ENCODE data around the gene DYNC1H1.

DYNC1H1 gene

DNA sequence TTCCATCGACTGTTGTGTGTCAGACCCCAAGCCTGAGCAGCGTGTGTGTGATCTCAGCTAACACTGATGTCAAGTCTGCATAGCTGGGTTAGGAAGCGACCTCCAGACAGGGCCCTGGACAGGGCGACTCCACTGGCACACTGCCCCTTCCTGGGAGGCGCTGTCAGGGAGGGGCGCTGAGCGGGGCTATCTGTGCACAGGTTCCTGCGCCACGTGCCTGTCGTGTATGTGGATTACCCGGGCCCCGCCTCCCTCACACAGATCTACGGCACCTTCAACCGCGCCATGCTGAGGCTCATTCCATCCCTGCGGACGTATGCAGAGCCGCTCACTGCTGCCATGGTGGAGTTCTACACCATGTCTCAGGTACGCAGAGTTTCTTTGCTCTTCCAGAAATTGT is 53.9 kb downstream of the DYNC1H1 start:
- peak overlapping the region; percentile 78 for H3K27ac Mint-ChIP-seq
- no peaks in the 10 kb centered on the region for H3K9me3 Mint-ChIP-seq (ENCODE audit: low read depth)
- no peaks in the 10 kb centered on the region for H3K27me3 Mint-ChIP-seq
- peaks cover 12% of the 10 kb centered on the region for H3K36me3 Mint-ChIP-seq
- H3K4me1 Mint-ChIP-seq (ENCODE audit: low read depth): peaks cover 25% of the 10 kb centered on the region
- H3K4me3 Mint-ChIP-seq: no peak overlapping the region

GRCh38 chr14:102019006-102019540 is 54.7 kb downstream of the DYNC1H1 start:
- H3K4me3 Mint-ChIP-seq: no peak overlapping the region
- peaks cover 9% of the 10 kb centered on the region for H3K36me3 Mint-ChIP-seq
- peaks cover 25% of the 10 kb centered on the region for H3K4me1 Mint-ChIP-seq (ENCODE audit: low read depth)
- H3K27me3 Mint-ChIP-seq: no peaks in the 10 kb centered on the region
- H3K9me3 Mint-ChIP-seq (ENCODE audit: low read depth): no peaks in the 10 kb centered on the region
- H3K27ac Mint-ChIP-seq: peak overlapping the region; percentile 92

- peaks cover 25% of the 10 kb centered on the region for H3K4me1 Mint-ChIP-seq (ENCODE audit: low read depth)
- H3K27ac Mint-ChIP-seq: peak overlapping the region; percentile 92
- H3K4me3 Mint-ChIP-seq: peak overlapping the region; percentile 69
- no peaks in the 10 kb centered on the region for H3K27me3 Mint-ChIP-seq
- peaks cover 12% of the 10 kb centered on the region for H3K36me3 Mint-ChIP-seq
- no peaks in the 10 kb centered on the region for H3K9me3 Mint-ChIP-seq (ENCODE audit: low read depth)
These were observed 55.9 kb downstream of the DYNC1H1 start for GRCh38 chr14:102020058-102020971.

- Mint-ChIP-seq H3K27ac (peak overlapping the region; percentile 24), H3K9me3 (ENCODE audit: low read depth) (no peaks in the 10 kb centered on the region), H3K4me1 (ENCODE audit: low read depth) (no peaks in the 10 kb centered on the region), H3K4me3 (no peak overlapping the region), H3K36me3 (peaks cover 11% of the 10 kb centered on the region), H3K27me3 (no peaks in the 10 kb centered on the region)
These were observed 62.6 kb downstream of the DYNC1H1 start for GRCh38 chr14:102026934-102027333.

GRCh38 chr14:102027951-102028350 is 63.6 kb downstream of the DYNC1H1 start:
- Mint-ChIP-seq H3K9me3 (ENCODE audit: low read depth) (no peaks in the 10 kb centered on the region), H3K36me3 (peaks cover 10% of the 10 kb centered on the region), H3K27ac (no peak overlapping the region), H3K27me3 (no peaks in the 10 kb centered on the region), H3K4me3 (no peak overlapping the region), H3K4me1 (ENCODE audit: low read depth) (no peaks in the 10 kb centered on the region)

GRCh38 chr14:102028733-102029132 is 64.4 kb downstream of the DYNC1H1 start:
- Mint-ChIP-seq H3K27me3 (no peaks in the 10 kb centered on the region), H3K27ac (no peak overlapping the region), H3K4me3 (no peak overlapping the region), H3K9me3 (ENCODE audit: low read depth) (no peaks in the 10 kb centered on the region), H3K36me3 (peaks cover 13% of the 10 kb centered on the region), H3K4me1 (ENCODE audit: low read depth) (no peaks in the 10 kb centered on the region)

DNA sequence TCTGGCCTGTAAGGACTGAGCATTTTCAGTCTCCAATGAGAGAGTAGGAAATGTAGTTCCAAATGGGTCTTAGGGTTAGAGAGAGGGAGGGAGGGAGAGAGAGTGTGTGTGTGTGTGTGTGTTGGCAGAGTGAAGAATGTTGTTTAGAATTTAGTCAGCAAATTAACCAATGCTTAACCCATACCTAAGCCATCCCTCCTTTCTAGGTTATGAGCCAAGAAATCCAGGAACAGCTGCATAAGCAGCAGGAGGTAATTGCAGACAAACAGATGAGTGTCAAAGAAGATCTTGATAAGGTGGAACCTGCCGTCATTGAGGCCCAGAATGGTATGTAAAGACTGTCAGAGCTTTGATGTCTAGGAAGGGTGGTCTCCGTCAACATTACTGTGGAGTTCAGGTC is 65.6 kb downstream of the DYNC1H1 start:
- Mint-ChIP-seq H3K36me3 (peaks cover 11% of the 10 kb centered on the region), H3K4me1 (ENCODE audit: low read depth) (no peaks in the 10 kb centered on the region), H3K27me3 (no peaks in the 10 kb centered on the region), H3K27ac (peak overlapping the region; percentile 7), H3K9me3 (ENCODE audit: low read depth) (no peaks in the 10 kb centered on the region), H3K4me3 (no peak overlapping the region)

DNA sequence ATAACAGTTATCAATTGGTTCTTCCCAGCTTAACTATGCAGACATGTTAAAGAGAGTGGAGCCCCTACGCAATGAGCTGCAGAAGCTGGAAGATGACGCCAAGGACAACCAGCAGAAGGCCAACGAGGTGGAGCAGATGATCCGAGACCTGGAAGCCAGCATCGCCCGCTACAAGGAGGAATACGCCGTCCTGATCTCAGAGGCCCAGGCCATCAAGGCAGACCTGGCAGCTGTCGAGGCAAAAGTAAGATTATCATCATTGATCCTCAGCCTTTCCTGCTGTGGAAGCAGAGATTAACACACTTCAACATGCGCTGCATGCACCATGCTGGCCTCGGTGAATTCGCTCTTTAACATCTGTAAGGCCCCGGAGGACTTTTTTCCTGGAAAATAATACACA is 68.9 kb downstream of the DYNC1H1 start:
- Mint-ChIP-seq H3K4me1 (ENCODE audit: low read depth) (no peaks in the 10 kb centered on the region), H3K27me3 (no peaks in the 10 kb centered on the region), H3K36me3 (peaks cover 8% of the 10 kb centered on the region), H3K4me3 (no peak overlapping the region), H3K27ac (no peak overlapping the region), H3K9me3 (ENCODE audit: low read depth) (no peaks in the 10 kb centered on the region)

DNA sequence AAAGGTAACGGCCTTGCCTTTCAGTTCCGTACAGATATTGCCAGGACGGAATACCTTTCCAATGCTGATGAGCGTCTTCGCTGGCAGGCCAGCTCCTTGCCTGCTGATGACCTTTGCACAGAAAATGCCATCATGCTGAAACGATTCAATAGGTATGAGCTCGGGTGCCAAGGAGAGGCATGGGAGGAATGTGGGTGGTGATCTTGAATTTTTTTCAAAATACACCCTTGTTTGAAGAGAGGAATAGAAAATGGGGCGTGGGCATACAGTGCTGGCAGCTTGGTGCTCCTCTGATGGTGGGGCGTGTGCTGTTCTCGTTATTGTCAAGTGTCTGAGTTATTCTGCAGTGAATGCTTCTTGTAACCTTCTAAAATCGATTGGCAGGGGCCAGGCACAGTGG is 69.9 kb downstream of the DYNC1H1 start:
- Mint-ChIP-seq H3K27ac (no peak overlapping the region), H3K27me3 (no peaks in the 10 kb centered on the region), H3K4me3 (no peak overlapping the region), H3K36me3 (peaks cover 6% of the 10 kb centered on the region), H3K4me1 (ENCODE audit: low read depth) (no peaks in the 10 kb centered on the region), H3K9me3 (ENCODE audit: low read depth) (no peaks in the 10 kb centered on the region)

GRCh38 chr14:102035914-102036313 is 71.5 kb downstream of the DYNC1H1 start:
- no peaks in the 10 kb centered on the region for H3K9me3 Mint-ChIP-seq (ENCODE audit: low read depth)
- H3K27me3 Mint-ChIP-seq: no peaks in the 10 kb centered on the region
- no peak overlapping the region for H3K27ac Mint-ChIP-seq
- peaks cover 5% of the 10 kb centered on the region for H3K36me3 Mint-ChIP-seq
- H3K4me3 Mint-ChIP-seq: no peak overlapping the region
- H3K4me1 Mint-ChIP-seq (ENCODE audit: low read depth): no peaks in the 10 kb centered on the region

GRCh38 chr14:102037686-102038085 is 73.3 kb downstream of the DYNC1H1 start:
- Mint-ChIP-seq H3K27me3 (no peaks in the 10 kb centered on the region), H3K9me3 (ENCODE audit: low read depth) (no peaks in the 10 kb centered on the region), H3K27ac (no peak overlapping the region), H3K4me3 (no peak overlapping the region), H3K36me3 (peaks cover 5% of the 10 kb centered on the region), H3K4me1 (ENCODE audit: low read depth) (no peaks in the 10 kb centered on the region)

DNA sequence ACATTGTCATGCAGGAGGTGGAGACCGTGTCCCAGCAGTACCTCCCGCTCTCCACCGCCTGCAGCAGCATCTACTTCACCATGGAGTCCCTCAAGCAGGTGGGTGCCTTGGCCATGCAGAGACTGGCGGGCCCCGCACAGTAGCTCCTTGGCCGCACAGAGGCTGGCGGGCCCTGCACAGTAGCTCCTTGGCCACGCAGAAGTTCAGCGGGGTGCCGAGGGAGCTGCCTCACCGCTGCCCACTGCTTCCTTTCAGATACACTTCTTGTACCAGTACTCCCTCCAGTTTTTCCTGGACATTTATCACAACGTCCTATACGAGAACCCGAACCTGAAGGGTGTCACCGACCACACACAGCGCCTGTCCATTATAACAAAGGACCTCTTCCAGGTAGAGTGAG is 74.8 kb downstream of the DYNC1H1 start:
- no peaks in the 10 kb centered on the region for H3K27me3 Mint-ChIP-seq
- no peaks in the 10 kb centered on the region for H3K9me3 Mint-ChIP-seq (ENCODE audit: low read depth)
- H3K27ac Mint-ChIP-seq: no peak overlapping the region
- no peaks in the 10 kb centered on the region for H3K36me3 Mint-ChIP-seq
- no peaks in the 10 kb centered on the region for H3K4me1 Mint-ChIP-seq (ENCODE audit: low read depth)
- H3K4me3 Mint-ChIP-seq: no peak overlapping the region

DNA sequence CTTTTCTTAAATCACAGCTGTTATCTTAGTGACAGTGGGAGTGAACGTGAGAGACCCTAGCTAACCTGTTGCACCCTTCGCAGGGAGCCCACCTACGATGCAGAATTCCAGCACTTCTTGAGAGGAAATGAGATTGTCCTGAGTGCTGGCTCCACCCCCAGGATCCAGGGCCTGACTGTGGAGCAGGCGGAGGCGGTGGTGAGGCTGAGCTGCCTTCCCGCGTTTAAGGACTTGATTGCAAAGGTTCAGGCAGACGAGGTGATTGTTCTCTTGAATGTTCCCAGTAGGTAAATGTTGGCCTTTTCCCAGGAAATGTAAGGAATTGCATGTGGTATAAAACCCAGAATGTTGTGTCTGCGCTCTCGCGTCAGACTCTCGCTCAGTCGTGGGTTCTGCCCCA is 75.8 kb downstream of the DYNC1H1 start:
- Mint-ChIP-seq H3K27ac (peak overlapping the region; percentile 58), H3K4me1 (ENCODE audit: low read depth) (no peaks in the 10 kb centered on the region), H3K27me3 (no peaks in the 10 kb centered on the region), H3K36me3 (no peaks in the 10 kb centered on the region), H3K9me3 (ENCODE audit: low read depth) (no peaks in the 10 kb centered on the region), H3K4me3 (no peak overlapping the region)

- no peaks in the 10 kb centered on the region for H3K27me3 Mint-ChIP-seq
- no peak overlapping the region for H3K27ac Mint-ChIP-seq
- H3K36me3 Mint-ChIP-seq: no peaks in the 10 kb centered on the region
- no peaks in the 10 kb centered on the region for H3K9me3 Mint-ChIP-seq (ENCODE audit: low read depth)
- no peak overlapping the region for H3K4me3 Mint-ChIP-seq
- H3K4me1 Mint-ChIP-seq (ENCODE audit: low read depth): no peaks in the 10 kb centered on the region
These were observed 78.3 kb downstream of the DYNC1H1 start for GRCh38 chr14:102042699-102043098.

- Mint-ChIP-seq H3K9me3 (ENCODE audit: low read depth) (no peaks in the 10 kb centered on the region), H3K27me3 (no peaks in the 10 kb centered on the region), H3K4me3 (no peak overlapping the region), H3K27ac (no peak overlapping the region), H3K36me3 (no peaks in the 10 kb centered on the region), H3K4me1 (ENCODE audit: low read depth) (no peaks in the 10 kb centered on the region)
These were observed 79.1 kb downstream of the DYNC1H1 start for GRCh38 chr14:102043251-102044025.

All from activated naive CD8-positive, alpha-beta T cell (primary cell).